ENCODE measurements around the gene ARL15.

The ARL15 gene

DNA sequence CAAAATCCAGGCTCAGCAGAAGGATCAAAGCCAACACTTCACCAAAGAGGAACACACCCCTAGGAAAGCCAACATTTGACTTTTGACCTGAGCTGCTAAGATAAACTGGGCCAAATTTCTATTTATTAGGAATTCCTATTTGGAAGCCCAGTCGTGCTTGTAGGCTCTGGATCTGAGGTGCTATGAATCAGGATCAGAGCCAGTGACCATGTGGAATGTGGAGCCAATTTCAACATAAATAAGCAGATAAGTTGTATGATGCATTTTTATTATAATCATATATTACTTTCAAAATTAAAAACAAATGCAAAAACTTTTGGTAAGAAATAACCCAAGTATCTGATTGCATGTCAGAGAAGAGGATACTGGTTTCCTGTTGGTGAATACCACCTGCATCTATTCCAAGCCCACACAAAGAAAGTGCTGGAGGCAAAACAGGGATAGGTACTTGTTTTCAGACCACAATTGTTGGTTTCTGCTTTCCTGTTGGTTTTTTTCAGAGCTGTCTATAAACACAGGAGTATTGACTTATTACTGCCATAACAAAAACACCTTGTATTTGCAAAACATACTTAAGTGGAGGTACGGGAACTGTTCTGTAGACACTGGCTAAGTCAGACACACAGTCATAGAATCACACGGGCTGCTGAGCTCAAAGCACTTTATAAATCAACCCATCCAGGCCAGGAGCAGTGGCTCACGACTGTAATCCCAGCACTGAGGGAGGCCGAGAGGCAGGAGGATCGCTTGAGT, 52.8 kb downstream of the ARL15 start:
- TF ChIP-seq CTCF (conservative IDR thresholded peaks at IDR 0.05; ENCODE audit: control insufficient read depth, insufficient read depth, low read depth, low read length) = no peak
- H3K4me3 ChIP-seq (ENCODE audit: control insufficient read depth, low read depth, low read length) = no peak overlapping the region
- DNase-seq (ENCODE audit: low read depth) = no peak

- H3K4me3 ChIP-seq (ENCODE audit: control insufficient read depth, low read depth, low read length) = no peak overlapping the region
- peak; percentile 29 for TF ChIP-seq CTCF (conservative IDR thresholded peaks at IDR 0.05; ENCODE audit: control insufficient read depth, insufficient read depth, low read depth, low read length)
- DNase-seq (ENCODE audit: low read depth) = peak; percentile 43
Observed at GRCh38 chr5:54254482-54255198, 55.7 kb downstream of the ARL15 start.

GRCh38 chr5:54251981-54252380, 58.4 kb downstream of the ARL15 start:
- no peak for TF ChIP-seq CTCF (conservative IDR thresholded peaks at IDR 0.05; ENCODE audit: control insufficient read depth, insufficient read depth, low read depth, low read length)
- DNase-seq (ENCODE audit: low read depth) = peak; percentile 30
- no peak overlapping the region for H3K4me3 ChIP-seq (ENCODE audit: control insufficient read depth, low read depth, low read length)

GRCh38 chr5:54249210-54250028, 61.0 kb downstream of the ARL15 start:
- peak; percentile 19 for DNase-seq (ENCODE audit: low read depth)

GRCh38 chr5:54247226-54247625, 63.1 kb downstream of the ARL15 start:
- no peak for TF ChIP-seq CTCF (conservative IDR thresholded peaks at IDR 0.05; ENCODE audit: control insufficient read depth, insufficient read depth, low read depth, low read length)
- no peak for DNase-seq (ENCODE audit: low read depth)
- H3K4me3 ChIP-seq (ENCODE audit: control insufficient read depth, low read depth, low read length) = no peak overlapping the region

More at GRCh38 chr5:54249210-54250028, 61.0 kb downstream of the ARL15 start:
- H3K4me3 ChIP-seq (ENCODE audit: control insufficient read depth, low read depth, low read length) = no peak overlapping the region
- TF ChIP-seq CTCF (conservative IDR thresholded peaks at IDR 0.05; ENCODE audit: control insufficient read depth, insufficient read depth, low read depth, low read length) = no peak

GRCh38 chr5:54243483-54244080, 66.8 kb downstream of the ARL15 start:
- DNase-seq (ENCODE audit: low read depth) = peak; percentile 64

More at GRCh38 chr5:54243483-54244080, 66.8 kb downstream of the ARL15 start:
- TF ChIP-seq CTCF (conservative IDR thresholded peaks at IDR 0.05; ENCODE audit: control insufficient read depth, insufficient read depth, low read depth, low read length) = peak; percentile 87
- H3K4me3 ChIP-seq (ENCODE audit: control insufficient read depth, low read depth, low read length) = no peak overlapping the region

Measured in fibroblast of mammary gland (primary cell).